ENCODE results near the gene SCNN1A.

The SCNN1A gene

GRCh38 chr12:6368906-6369525 is 6.3 kb downstream of the SCNN1A start:
- Histone ChIP-seq H3K36me3 (ENCODE audit: control insufficient read depth, insufficient read depth, low read length) (no peaks in the 10 kb centered on the region), H2BK5ac (ENCODE audit: low read length) (no peak overlapping the region), H4K8ac (ENCODE audit: low read depth, low read length) (no peak overlapping the region), H3K27me3 (ENCODE audit: insufficient read depth, low read length, poor library complexity) (no peaks in the 10 kb centered on the region), H2BK15ac (replicated peaks; ENCODE audit: low read depth) (no peak overlapping the region), H3K4me1 (ENCODE audit: control insufficient read depth, low read depth, low read length) (peaks cover 18% of the 10 kb centered on the region), H3K23ac (ENCODE audit: low read length) (no peak overlapping the region), H2BK120ac (ENCODE audit: low read depth, low read length) (no peak overlapping the region), H3K4ac (ENCODE audit: low read depth, low read length) (no peak overlapping the region), H3K18ac (ENCODE audit: low read length) (no peak overlapping the region), H3K79me1 (ENCODE audit: low read length) (peaks cover 4% of the 10 kb centered on the region), H3K56ac (ENCODE audit: low read length) (peak overlapping the region; percentile 28), H4K5ac (ENCODE audit: low read length) (no peak overlapping the region), H3K4me3 (ENCODE audit: low read length) (no peak overlapping the region), H3K27ac (ENCODE audit: low read depth, low read length) (no peak overlapping the region), H2AK5ac (ENCODE audit: low read length) (no peak overlapping the region), H3K9ac (ENCODE audit: low read length) (no peak overlapping the region), H3K79me2 (ENCODE audit: control insufficient read depth, insufficient read depth, low read length) (peaks cover 28% of the 10 kb centered on the region), H3K4me2 (ENCODE audit: low read length) (no peak overlapping the region)
- no peak for DNase-seq
- no CpG with 5 or more reads among the region's 9 CpGs for WGBS (ENCODE audit: extremely low coverage, insufficient coverage, low lambda C conversion rate)

GRCh38 chr12:6367969-6368892 is 7.1 kb downstream of the SCNN1A start:
- DNase-seq: no peak
- no peak overlapping the region for H3K27ac ChIP-seq (ENCODE audit: low read depth, low read length)
- WGBS (ENCODE audit: extremely low coverage, insufficient coverage, low lambda C conversion rate): no CpG with 5 or more reads among the region's 15 CpGs

GRCh38 chr12:6367065-6367968 is 8.0 kb downstream of the SCNN1A start:
- no peak overlapping the region for H2BK15ac ChIP-seq (replicated peaks; ENCODE audit: low read depth)
- peaks cover 19% of the 10 kb centered on the region for H3K79me2 ChIP-seq (ENCODE audit: control insufficient read depth, insufficient read depth, low read length)
- H3K4ac ChIP-seq (ENCODE audit: low read depth, low read length): no peak overlapping the region
- no CpG with 5 or more reads among the region's 11 CpGs for WGBS (ENCODE audit: extremely low coverage, insufficient coverage, low lambda C conversion rate)
- H2BK5ac ChIP-seq (ENCODE audit: low read length): no peak overlapping the region
- no peaks in the 10 kb centered on the region for H3K36me3 ChIP-seq (ENCODE audit: control insufficient read depth, insufficient read depth, low read length)
- H4K8ac ChIP-seq (ENCODE audit: low read depth, low read length): no peak overlapping the region
- H4K5ac ChIP-seq (ENCODE audit: low read length): no peak overlapping the region
- H3K4me1 ChIP-seq (ENCODE audit: control insufficient read depth, low read depth, low read length): peaks cover 10% of the 10 kb centered on the region
- H3K23ac ChIP-seq (ENCODE audit: low read length): no peak overlapping the region
- H2AK5ac ChIP-seq (ENCODE audit: low read length): no peak overlapping the region
- no peak for DNase-seq
- H3K9ac ChIP-seq (ENCODE audit: low read length): no peak overlapping the region
- H3K27me3 ChIP-seq (ENCODE audit: insufficient read depth, low read length, poor library complexity): no peaks in the 10 kb centered on the region
- peak overlapping the region; percentile 15 for H3K56ac ChIP-seq (ENCODE audit: low read length)
- peaks cover 4% of the 10 kb centered on the region for H3K79me1 ChIP-seq (ENCODE audit: low read length)
- no peak overlapping the region for H3K27ac ChIP-seq (ENCODE audit: low read depth, low read length)
- no peak overlapping the region for H3K4me2 ChIP-seq (ENCODE audit: low read length)
- no peak overlapping the region for H2BK120ac ChIP-seq (ENCODE audit: low read depth, low read length)
- no peak overlapping the region for H3K4me3 ChIP-seq (ENCODE audit: low read length)
- H3K18ac ChIP-seq (ENCODE audit: low read length): no peak overlapping the region

More at GRCh38 chr12:6367969-6368892, 7.1 kb downstream of the SCNN1A start:
- Histone ChIP-seq H3K79me2 (ENCODE audit: control insufficient read depth, insufficient read depth, low read length) (peaks cover 20% of the 10 kb centered on the region), H3K56ac (ENCODE audit: low read length) (peak overlapping the region; percentile 15), H2BK5ac (ENCODE audit: low read length) (no peak overlapping the region), H4K8ac (ENCODE audit: low read depth, low read length) (no peak overlapping the region), H3K27me3 (ENCODE audit: insufficient read depth, low read length, poor library complexity) (no peaks in the 10 kb centered on the region), H4K5ac (ENCODE audit: low read length) (no peak overlapping the region), H3K18ac (ENCODE audit: low read length) (no peak overlapping the region), H2AK5ac (ENCODE audit: low read length) (peak overlapping the region; percentile 32), H3K36me3 (ENCODE audit: control insufficient read depth, insufficient read depth, low read length) (no peaks in the 10 kb centered on the region), H3K9ac (ENCODE audit: low read length) (no peak overlapping the region), H3K79me1 (ENCODE audit: low read length) (peaks cover 4% of the 10 kb centered on the region), H3K23ac (ENCODE audit: low read length) (no peak overlapping the region), H2BK120ac (ENCODE audit: low read depth, low read length) (no peak overlapping the region), H3K4me1 (ENCODE audit: control insufficient read depth, low read depth, low read length) (peaks cover 12% of the 10 kb centered on the region), H2BK15ac (replicated peaks; ENCODE audit: low read depth) (no peak overlapping the region), H3K4me2 (ENCODE audit: low read length) (no peak overlapping the region), H3K4me3 (ENCODE audit: low read length) (no peak overlapping the region), H3K4ac (ENCODE audit: low read depth, low read length) (no peak overlapping the region)

GRCh38 chr12:6364044-6364374 is 11.4 kb downstream of the SCNN1A start:
- Histone ChIP-seq H3K27ac (ENCODE audit: low read depth, low read length) (peak overlapping the region; percentile 36), H3K4me3 (ENCODE audit: low read length) (peak overlapping the region; percentile 23), H3K79me2 (ENCODE audit: control insufficient read depth, insufficient read depth, low read length) (peaks cover 6% of the 10 kb centered on the region), H2BK5ac (ENCODE audit: low read length) (peak overlapping the region; percentile 41), H2AK5ac (ENCODE audit: low read length) (no peak overlapping the region), H3K79me1 (ENCODE audit: low read length) (peaks cover 3% of the 10 kb centered on the region), H3K56ac (ENCODE audit: low read length) (peak overlapping the region; percentile 92), H2BK120ac (ENCODE audit: low read depth, low read length) (no peak overlapping the region), H3K23ac (ENCODE audit: low read length) (no peak overlapping the region), H3K4ac (ENCODE audit: low read depth, low read length) (no peak overlapping the region), H2BK15ac (replicated peaks; ENCODE audit: low read depth) (no peak overlapping the region), H3K18ac (ENCODE audit: low read length) (peak overlapping the region; percentile 53), H3K27me3 (ENCODE audit: insufficient read depth, low read length, poor library complexity) (no peaks in the 10 kb centered on the region), H3K4me2 (ENCODE audit: low read length) (peak overlapping the region; percentile 97), H3K4me1 (ENCODE audit: control insufficient read depth, low read depth, low read length) (no peaks in the 10 kb centered on the region), H4K8ac (ENCODE audit: low read depth, low read length) (no peak overlapping the region), H3K36me3 (ENCODE audit: control insufficient read depth, insufficient read depth, low read length) (peaks cover 2% of the 10 kb centered on the region), H4K5ac (ENCODE audit: low read length) (no peak overlapping the region), H3K9ac (ENCODE audit: low read length) (peak overlapping the region; percentile 86)
- 86% methylated on average over 1 of the region's 15 CpGs for WGBS (ENCODE audit: extremely low coverage, insufficient coverage, low lambda C conversion rate)
- DNase-seq: no peak

GRCh38 chr12:6363330-6364043 is 11.9 kb downstream of the SCNN1A start:
- Histone ChIP-seq H3K9ac (ENCODE audit: low read length) (peak overlapping the region; percentile 86), H3K79me2 (ENCODE audit: control insufficient read depth, insufficient read depth, low read length) (peaks cover 5% of the 10 kb centered on the region), H3K4me1 (ENCODE audit: control insufficient read depth, low read depth, low read length) (no peaks in the 10 kb centered on the region), H3K27me3 (ENCODE audit: insufficient read depth, low read length, poor library complexity) (no peaks in the 10 kb centered on the region), H3K23ac (ENCODE audit: low read length) (peak overlapping the region; percentile 100), H3K4me2 (ENCODE audit: low read length) (peak overlapping the region; percentile 97), H3K36me3 (ENCODE audit: control insufficient read depth, insufficient read depth, low read length) (peaks cover 2% of the 10 kb centered on the region), H3K79me1 (ENCODE audit: low read length) (peaks cover 3% of the 10 kb centered on the region), H2BK5ac (ENCODE audit: low read length) (peak overlapping the region; percentile 41), H4K8ac (ENCODE audit: low read depth, low read length) (no peak overlapping the region), H2BK15ac (replicated peaks; ENCODE audit: low read depth) (no peak overlapping the region), H3K27ac (ENCODE audit: low read depth, low read length) (peak overlapping the region; percentile 36), H2AK5ac (ENCODE audit: low read length) (no peak overlapping the region), H3K4me3 (ENCODE audit: low read length) (peak overlapping the region; percentile 23), H4K5ac (ENCODE audit: low read length) (no peak overlapping the region), H3K18ac (ENCODE audit: low read length) (peak overlapping the region; percentile 53), H3K56ac (ENCODE audit: low read length) (peak overlapping the region; percentile 92), H2BK120ac (ENCODE audit: low read depth, low read length) (no peak overlapping the region), H3K4ac (ENCODE audit: low read depth, low read length) (peak overlapping the region; percentile 89)
- WGBS (ENCODE audit: extremely low coverage, insufficient coverage, low lambda C conversion rate): no CpG with 5 or more reads among the region's 59 CpGs
- peak; percentile 73 for DNase-seq
